Uterus (tissue), 4 donors: Measurements from ENCODE around the gene GASK1B. TPM values are rescaled to one million over a fixed set of nuclear protein-coding genes. Genes with fewer than 3 reads are reported as not detected.

Experiments
- DNase-seq, 2 donors: peaks; one replicate each; pipeline ENCODE4 v3.0.0-alpha.2; 2019 to 2020
- H3K27ac ChIP-seq, 2 donors: fragments of 200-600 bp; sonication (generic); 1 replicate in 1 of 2; 2 replicates in 1 of 2; pipeline ENCODE4 v1.5.1; 2016 to 2018
- H3K27me3 ChIP-seq, 2 donors: fragments of 200-600 bp; sonication (generic); one replicate each; pipeline ENCODE4 v1.5.1; 2018 to 2019; ENCODE audit warnings: control low read depth in 1 of 2
- H3K36me3 ChIP-seq, 2 donors: fragments of 200-600 bp; sonication (generic); one replicate each; pipeline ENCODE4 v1.5.1; 2019; ENCODE audit warnings: control low read depth in 1 of 2
- H3K4me1 ChIP-seq, 2 donors: fragments of 200-600 bp; sonication (generic); one replicate each; pipeline ENCODE4 v1.5.1; 2018 to 2019; ENCODE audit warnings: control low read depth in 1 of 2
- H3K4me3 ChIP-seq, 2 donors: fragments of 200-600 bp; sonication (generic); 1 replicate in 1 of 2; 2 replicates in 1 of 2; pipeline ENCODE4 v1.5.1; 2018 to 2019; ENCODE audit warnings: mild to moderate bottlenecking in 1 of 2
- H3K9me3 ChIP-seq, 2 donors: fragments of 200-600 bp; sonication (generic); one replicate each; pipeline ENCODE4 v1.5.1; 2019; ENCODE audit warnings: control low read depth in 1 of 2
- CTCF ChIP-seq, 4 experiments: fragments of 200-600 bp in 2 of 4; fragments of 450-650 bp in 2 of 4; sonication (generic) in 2 of 4; IDR thresholded peaks; one replicate each; pipeline ENCODE4 v1.5.1; 2016 to 2019; ENCODE audit warnings: antibody characterized with exemption in 4 of 4, mild to moderate bottlenecking in 2 of 4, moderate library complexity in 1 of 4
- POLR2A ChIP-seq, 2 donors: fragments of 450-650 bp; IDR thresholded peaks; one replicate each; pipeline ENCODE4 v1.6.1; 2016; ENCODE audit warnings: antibody characterized with exemption in 2 of 2, mild to moderate bottlenecking in 1 of 2, moderate library complexity in 1 of 2
- intact Hi-C: fragments of 100-400 bp; cut with DNase I; formaldehyde crosslinking; loops from one replicate; pipeline ENCODE4 v1.15.1; 2023; ENCODE audit warnings: low total_unique reads
- total RNA-seq, 4 donors: library from RNA; depleted of rRNA in 3 of 4; stranded (reverse); fragments of >200 nt in 3 of 4; gene quantifications; one replicate each; pipeline versions ENCODE4 v1.1.0 to v1.2.4, GENCODE V29; 2014 to 2023
- donor health status: DM: yes; HTN: yes; CAD: no.

GASK1B gene
- total RNA-seq, 4 donors from 2014 or later = 54.7 to 135 (median 62.7) TPM

DNA sequence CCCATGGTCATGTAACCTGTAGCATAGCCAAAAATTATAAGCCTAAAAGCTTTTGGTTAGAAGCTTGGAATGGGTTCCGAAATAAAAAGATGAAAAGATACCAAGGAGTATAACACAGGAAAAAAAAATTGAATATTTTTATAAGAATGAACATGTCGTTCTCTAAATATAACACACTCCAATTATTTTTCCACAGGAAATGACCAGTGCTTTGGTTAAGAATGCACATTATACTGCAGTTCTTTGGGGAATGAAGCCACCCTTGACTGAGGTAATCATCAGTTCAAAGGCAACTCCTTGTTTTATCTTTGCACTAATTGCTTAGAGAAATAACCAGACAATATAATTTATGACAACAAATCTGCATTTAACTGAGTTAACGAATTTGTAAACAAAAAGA, 6.6 kb upstream of the GASK1B start:
- TF ChIP-seq CTCF (IDR thresholded peaks at IDR 0.05) = no peak
- TF ChIP-seq POLR2A (IDR thresholded peaks at IDR 0.05) = no peak
- intact Hi-C loops = no loop called here
- Histone ChIP-seq H3K4me1 (no peaks in the 10 kb centered on the region), H3K36me3 (no peaks in the 10 kb centered on the region), H3K27ac (no peak overlapping the region), H3K4me3 (no peak overlapping the region), H3K9me3 (no peaks in the 10 kb centered on the region), H3K27me3 (no peaks in the 10 kb centered on the region)
- DNase-seq = no peak

- no peaks in the 10 kb centered on the region for H3K4me1 ChIP-seq
- H3K36me3 ChIP-seq = no peaks in the 10 kb centered on the region
- no peaks in the 10 kb centered on the region for H3K27me3 ChIP-seq
- intact Hi-C loops = no loop called here
- no peak overlapping the region for H3K27ac ChIP-seq
- H3K4me3 ChIP-seq = no peak overlapping the region
- H3K9me3 ChIP-seq = no peaks in the 10 kb centered on the region
- TF ChIP-seq POLR2A (IDR thresholded peaks at IDR 0.05) = no peak
- TF ChIP-seq CTCF (IDR thresholded peaks at IDR 0.05) = no peak
- DNase-seq = no peak
These were observed 4.0 kb upstream of the GASK1B start for GRCh38 chr4:158176776-158177175.

DNA sequence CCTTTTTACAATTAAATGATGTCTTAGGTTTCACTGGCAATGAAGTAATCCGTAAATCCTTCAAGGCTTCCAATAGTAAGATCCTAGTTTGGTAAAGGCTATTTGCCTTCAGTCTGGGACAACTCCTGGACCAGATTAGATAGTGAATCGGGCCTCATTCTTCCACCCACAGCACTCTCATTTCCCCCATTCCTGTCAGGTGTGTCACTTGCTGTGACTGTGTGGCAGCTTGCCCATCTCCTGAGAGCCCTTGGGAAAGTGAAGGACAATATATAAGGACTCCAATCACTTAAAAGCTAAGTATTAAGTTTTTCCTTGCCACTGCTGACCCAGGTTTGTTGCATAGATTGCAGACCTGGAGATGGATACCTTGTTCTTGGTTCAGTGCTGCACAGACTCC, 3.3 kb upstream of the GASK1B start:
- no peaks in the 10 kb centered on the region for H3K9me3 ChIP-seq
- no peak overlapping the region for H3K27ac ChIP-seq
- no peaks in the 10 kb centered on the region for H3K4me1 ChIP-seq
- no peaks in the 10 kb centered on the region for H3K36me3 ChIP-seq
- no peaks in the 10 kb centered on the region for H3K27me3 ChIP-seq
- intact Hi-C loops = no loop called here
- H3K4me3 ChIP-seq = no peak overlapping the region
- no peak for TF ChIP-seq POLR2A (IDR thresholded peaks at IDR 0.05)
- TF ChIP-seq CTCF (IDR thresholded peaks at IDR 0.05) = no peak
- DNase-seq = no peak

GRCh38 chr4:158170691-158171561, 1.9 kb downstream of the GASK1B start:
- intact Hi-C loops = loop anchor here (5.0 kb wide), 1 partner anchor 174 kb away; no protein-coding TSS in a partner anchor
- Histone ChIP-seq H3K4me3 (peak overlapping the region; percentile 47 to 60), H3K27me3 (no peaks in the 10 kb centered on the region), H3K4me1 (peaks cover 0 to 7% of the 10 kb centered on the region in 2 donors), H3K27ac (peak overlapping the region; percentile 90 to 97), H3K36me3 (no peaks in the 10 kb centered on the region), H3K9me3 (no peaks in the 10 kb centered on the region)
- peak; percentile 56 to 72 (median 68) for TF ChIP-seq CTCF (IDR thresholded peaks at IDR 0.05)
- TF ChIP-seq POLR2A (IDR thresholded peaks at IDR 0.05) = peak; percentile 19 to 38
- DNase-seq = peak; percentile 71 to 72

DNA sequence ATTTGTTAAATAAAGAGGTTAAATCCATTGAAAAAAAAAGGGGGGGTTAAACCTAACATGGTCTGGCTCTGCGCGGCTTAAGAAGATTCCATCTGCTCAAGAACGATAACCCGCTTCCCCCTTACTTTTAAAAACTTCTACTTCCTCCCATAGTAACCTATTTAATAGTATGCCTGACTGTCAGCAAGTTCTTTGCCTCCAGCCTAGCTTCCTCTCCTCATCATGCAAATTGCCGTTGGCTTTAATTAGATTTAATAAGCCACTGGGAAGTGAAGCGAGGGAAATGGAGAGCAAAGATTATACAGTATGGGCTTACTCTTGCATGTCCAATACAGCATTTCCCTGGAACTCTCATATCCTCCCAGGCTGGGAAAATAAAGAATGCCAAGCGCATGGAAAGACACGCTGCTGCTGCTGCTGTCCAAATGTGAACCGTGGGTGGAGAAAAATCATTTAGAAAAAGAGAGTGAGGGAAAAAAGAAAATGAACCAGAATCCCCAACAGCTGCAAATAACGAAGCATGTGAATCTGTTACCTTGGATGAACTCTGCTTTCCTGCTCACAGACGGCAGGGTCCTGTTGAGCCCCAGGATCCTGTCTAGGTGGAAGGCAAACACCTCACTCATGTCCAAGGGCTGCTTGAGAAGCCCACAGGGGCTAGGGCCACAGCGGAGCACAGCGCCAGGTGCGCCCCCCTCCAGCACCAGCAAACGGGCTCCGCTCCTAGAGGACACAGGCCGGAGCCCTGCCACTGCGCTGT, 2.7 kb downstream of the GASK1B start:
- no peaks in the 10 kb centered on the region for H3K27me3 ChIP-seq
- H3K36me3 ChIP-seq = no peaks in the 10 kb centered on the region
- no peak for DNase-seq
- H3K9me3 ChIP-seq = no peaks in the 10 kb centered on the region
- TF ChIP-seq CTCF (IDR thresholded peaks at IDR 0.05) = no peak
- TF ChIP-seq POLR2A (IDR thresholded peaks at IDR 0.05) = peak in 1 of 2 donors; percentile 27
- H3K4me3 ChIP-seq = peak overlapping the region; percentile 47 to 60
- H3K27ac ChIP-seq = peak overlapping the region; percentile 90 to 97
- intact Hi-C loops = loop anchor here (5.0 kb wide), 1 partner anchor 173 kb away; no protein-coding TSS in a partner anchor
- peaks cover 0 to 7% of the 10 kb centered on the region in 2 donors for H3K4me1 ChIP-seq
